Neural cell (in vitro differentiated cells): ENCODE results near the gene KCNK2. TPM values are rescaled to one million over a fixed set of nuclear protein-coding genes. Genes with fewer than 3 reads are reported as not detected.

Experiments used
- H2AFZ ChIP-seq: fragments of 200-600, 300-800 bp; sonication (generic), shearing (Covaris generic); 2 replicates; pipeline ENCODE4 v1.6.0; 2014; ENCODE audit warnings: low read depth, mild to moderate bottlenecking, antibody characterized with exemption, low read length, moderate library complexity
- H3F3A ChIP-seq: fragments of 200-600 bp; shearing (Covaris generic); 2 replicates; pipeline ENCODE4 v1.6.1; 2016; ENCODE audit warnings: mild to moderate bottlenecking, moderate library complexity, mixed read lengths, antibody characterized with exemption, low read length; ENCODE audit not compliant: insufficient read depth, poor library complexity, severe bottlenecking
- H3K27ac ChIP-seq: fragments of 200-600, 300-800 bp; sonication (generic), shearing (Covaris generic); 2 replicates; pipeline ENCODE4 v1.5.1; 2014; ENCODE audit warnings: mild to moderate bottlenecking, low read length, moderate library complexity
- H3K27me3 ChIP-seq: fragments of 300-800, 200-600 bp; sonication (generic), shearing (Covaris generic); 2 replicates; pipeline ENCODE4 v1.6.0; 2014; ENCODE audit warnings: mild to moderate bottlenecking, low read depth, low read length, moderate library complexity; ENCODE audit not compliant: insufficient read depth
- H3K36me3 ChIP-seq: fragments of 300-800, 200-600 bp; sonication (generic), shearing (Covaris generic); 2 replicates; pipeline ENCODE4 v1.5.1; 2014; ENCODE audit warnings: mild to moderate bottlenecking, antibody characterized with exemption, low read length, moderate library complexity; ENCODE audit not compliant: insufficient read depth
- H3K4me2 ChIP-seq: fragments of 300-800, 200-600 bp; sonication (generic), shearing (Covaris generic); 2 replicates; pipeline ENCODE4 v1.6.0; 2014; ENCODE audit warnings: mild to moderate bottlenecking, low read length
- H3K4me3 ChIP-seq: fragments of 300-800, 200-600 bp; sonication (generic), shearing (Covaris generic); 2 replicates; pipeline ENCODE4 v1.5.1; 2014; ENCODE audit warnings: mild to moderate bottlenecking, low read length, moderate library complexity
- H3K79me2 ChIP-seq: fragments of 200-600 bp; shearing (Covaris generic); replicated peaks from 2 replicates; pipeline ENCODE4 v1.6.0; 2014; ENCODE audit warnings: mild to moderate bottlenecking, low read length, moderate library complexity; ENCODE audit not compliant: insufficient read depth
- H3K9ac ChIP-seq: fragments of 300-800, 200-600 bp; sonication (generic), shearing (Covaris generic); 2 replicates; pipeline ENCODE4 v1.6.1; 2016; ENCODE audit warnings: mild to moderate bottlenecking, low read length, mixed read lengths
- H3K9me2 ChIP-seq: fragments of 200-600 bp; shearing (Covaris generic); 2 replicates; pipeline ENCODE4 v1.6.1; 2016; ENCODE audit warnings: mild to moderate bottlenecking, low read length, mixed read lengths; ENCODE audit not compliant: insufficient read depth
- H3K9me3 ChIP-seq: fragments of 200-600, 300-800 bp; sonication (generic), shearing (Covaris generic); 2 replicates; pipeline ENCODE4 v1.6.1; 2016; ENCODE audit warnings: mild to moderate bottlenecking, mixed run types, low read length, moderate library complexity, mixed read lengths
- H4K20me1 ChIP-seq: fragments of 200-600 bp; shearing (Covaris generic); 2 replicates; pipeline ENCODE4 v1.6.1; 2016; ENCODE audit warnings: mild to moderate bottlenecking, mixed run types; ENCODE audit not compliant: insufficient read depth
- CTCF ChIP-seq: fragments of 450-650 bp; IDR thresholded peaks from 2 replicates; pipeline ENCODE4 v1.5.1; 2014; ENCODE audit warnings: antibody characterized with exemption, mild to moderate bottlenecking, moderate library complexity; ENCODE audit not compliant: poor library complexity, severe bottlenecking
- EP300 ChIP-seq: fragments of 450-650 bp; conservative IDR thresholded peaks from 2 replicates; pipeline ENCODE4 v1.6.1; 2014; ENCODE audit warnings: antibody characterized with exemption, mild to moderate bottlenecking, moderate library complexity; ENCODE audit not compliant: poor library complexity, severe bottlenecking
- EZH2 ChIP-seq: fragments of 200-600, 300-800 bp; shearing (Covaris generic), sonication (generic); IDR thresholded peaks from 2 replicates; pipeline ENCODE4 v1.6.1; 2014; ENCODE audit warnings: antibody characterized with exemption, low read length, borderline replicate concordance, mild to moderate bottlenecking; ENCODE audit not compliant: insufficient read depth, poor library complexity, severe bottlenecking
- MXI1 ChIP-seq: fragments of 450-650 bp; conservative IDR thresholded peaks from 2 replicates; pipeline ENCODE4 v1.6.1; 2014; ENCODE audit warnings: antibody characterized with exemption, mild to moderate bottlenecking; ENCODE audit not compliant: poor library complexity, severe bottlenecking
- POLR2AphosphoS5 ChIP-seq: IDR thresholded peaks from 2 replicates; pipeline ENCODE4 v1.6.1; 2012
- RAD21 ChIP-seq: fragments of 450-650 bp; conservative IDR thresholded peaks from 2 replicates; pipeline ENCODE4 v1.6.1; 2014; ENCODE audit warnings: antibody characterized with exemption, mild to moderate bottlenecking, moderate library complexity
- REST ChIP-seq: IDR thresholded peaks from 2 replicates; pipeline ENCODE4 v1.6.1; 2012; ENCODE audit warnings: borderline replicate concordance
- SMC3 ChIP-seq: fragments of 450-650 bp; conservative IDR thresholded peaks from 2 replicates; pipeline ENCODE4 v1.6.1; 2014; ENCODE audit warnings: antibody characterized with exemption, mild to moderate bottlenecking, moderate library complexity; ENCODE audit not compliant: poor library complexity
- TAF1 ChIP-seq: IDR thresholded peaks from 2 replicates; pipeline ENCODE4 v1.6.1; 2012; ENCODE audit warnings: low read depth
- polyA plus RNA-seq: library from polyadenylated mRNA; depleted of rRNA; stranded (reverse); fragments of >200 nt; gene quantifications from 2 replicates; pipeline ENCODE4 v1.2.3, GENCODE V29; 2014

Gene KCNK2
- polyA plus RNA-seq, 1 donor from 2014 or later: 6.8 TPM

GRCh38 chr1:215095524-215095923 lies 13.0 kb downstream of the KCNK2 start:
- no peak for TF ChIP-seq MXI1
- no peak for TF ChIP-seq CTCF
- no peak for TF ChIP-seq RAD21
- TF ChIP-seq EZH2: no peak
- TF ChIP-seq SMC3: no peak
- no peak for TF ChIP-seq TAF1
- no peak for TF ChIP-seq REST
- no peak for TF ChIP-seq POLR2AphosphoS5
- no peak for TF ChIP-seq EP300
- H3F3A ChIP-seq: no peaks in the 10 kb centered on the region
- no peaks in the 10 kb centered on the region for H3K9me2 ChIP-seq
- H3K27me3 ChIP-seq: no peaks in the 10 kb centered on the region
- no peak overlapping the region for H3K27ac ChIP-seq
- no peak overlapping the region for H3K4me2 ChIP-seq
- no peaks in the 10 kb centered on the region for H3K36me3 ChIP-seq
- H4K20me1 ChIP-seq: no peaks in the 10 kb centered on the region
- H3K9ac ChIP-seq: no peak overlapping the region
- no peak overlapping the region for H3K4me3 ChIP-seq
- H3K9me3 ChIP-seq: no peaks in the 10 kb centered on the region
- H3K79me2 ChIP-seq: no peaks in the 10 kb centered on the region
- no peak overlapping the region for H2AFZ ChIP-seq

- TF ChIP-seq RAD21: no peak
- TF ChIP-seq EZH2: no peak
- TF ChIP-seq SMC3: no peak
- TF ChIP-seq POLR2AphosphoS5: no peak
- no peak for TF ChIP-seq REST
- no peak for TF ChIP-seq MXI1
- no peak for TF ChIP-seq EP300
- TF ChIP-seq TAF1: no peak
- no peak for TF ChIP-seq CTCF
- H3K9me3 ChIP-seq: no peaks in the 10 kb centered on the region
- H3K27ac ChIP-seq: no peak overlapping the region
- no peak overlapping the region for H3K4me3 ChIP-seq
- H2AFZ ChIP-seq: no peak overlapping the region
- no peaks in the 10 kb centered on the region for H3K36me3 ChIP-seq
- no peaks in the 10 kb centered on the region for H3K27me3 ChIP-seq
- H3F3A ChIP-seq: no peaks in the 10 kb centered on the region
- H3K4me2 ChIP-seq: no peak overlapping the region
- H3K9me2 ChIP-seq: no peaks in the 10 kb centered on the region
- H3K79me2 ChIP-seq: no peaks in the 10 kb centered on the region
- no peak overlapping the region for H3K9ac ChIP-seq
- no peaks in the 10 kb centered on the region for H4K20me1 ChIP-seq
These were observed 19.0 kb downstream of the KCNK2 start for GRCh38 chr1:215101511-215101910.
